Suppressor macrophage (primary cell): ENCODE results near the gene EMILIN1.

Experiments used
- DNase-seq, 4 experiments: peaks; one replicate each; pipeline ENCODE4 v3.0.0-alpha.2; 2020 to 2022
- total RNA-seq, 17 experiments: gene quantifications; one replicate each; lab custom pipeline; 2026; ENCODE audit warnings: mixed read lengths in 6 of 17, inconsistent platforms in 3 of 17; lab: John Stamatoyannopoulos, UW

The EMILIN1 gene
- total RNA-seq, result 34.8 to 183 (median 71.2) reads per million in 17 experiments

GRCh38 chr2:27078267-27079194 is at the start of gene EMILIN1:
TSS of gene EMILIN1 (plus strand) at chr2:27078615. CDS start at chr2:27079066, 451 bp downstream.
- peak; percentile 37 to 56 (median 44) for DNase-seq

GRCh38 chr2:27029051-27029450 is 49.4 kb upstream of the EMILIN1 start:
- no peak for DNase-seq

GRCh38 chr2:27032495-27033252 is 45.7 kb upstream of the EMILIN1 start, which contains the start of gene TMEM214:
TSS of gene TMEM214 (plus strand) at chr2:27032965. CDS start at chr2:27033016, 51 bp downstream.
- DNase-seq, result peak; percentile 90 to 96 (median 94)

GRCh38 chr2:27033253-27033852 is 45.1 kb upstream of the EMILIN1 start:
- DNase-seq, result no peak

- DNase-seq, result no peak
Observed at GRCh38 chr2:27038012-27038411, 40.4 kb upstream of the EMILIN1 start.

GRCh38 chr2:27038631-27039339 is 39.6 kb upstream of the EMILIN1 start:
- DNase-seq, result no peak

GRCh38 chr2:27039426-27039825 is 39.0 kb upstream of the EMILIN1 start:
- DNase-seq, result no peak

GRCh38 chr2:27039871-27040270 is 38.5 kb upstream of the EMILIN1 start:
- DNase-seq, result no peak

GRCh38 chr2:27040282-27040681 is 38.1 kb upstream of the EMILIN1 start:
- no peak for DNase-seq

- DNase-seq, result no peak
Observed at GRCh38 chr2:27041752-27042151, 36.7 kb upstream of the EMILIN1 start.

- DNase-seq, result no peak
Observed at GRCh38 chr2:27042159-27042661, 36.2 kb upstream of the EMILIN1 start.

GRCh38 chr2:27042985-27043634 is 35.3 kb upstream of the EMILIN1 start:
- DNase-seq, result no peak

- peak; percentile 30 to 78 (median 56) for DNase-seq
Observed at GRCh38 chr2:27049422-27050280, 28.8 kb upstream of the EMILIN1 start.

GRCh38 chr2:27050281-27050995 is 28.0 kb upstream of the EMILIN1 start:
- DNase-seq, result peak; percentile 92 to 97 (median 93)

GRCh38 chr2:27050996-27051901 is 27.2 kb upstream of the EMILIN1 start, which contains the start of gene AGBL5:
TSS of gene AGBL5 (plus strand) at chr2:27051668. CDS start at chr2:27052959, 1,291 bp downstream.
- DNase-seq, result peak; percentile 94 to 95 (median 95)

- no peak for DNase-seq
Observed at GRCh38 chr2:27051902-27052645, 26.3 kb upstream of the EMILIN1 start.

GRCh38 chr2:27053321-27053720 is 25.1 kb upstream of the EMILIN1 start:
- DNase-seq, result no peak

GRCh38 chr2:27053776-27054175 is 24.6 kb upstream of the EMILIN1 start:
- no peak for DNase-seq
